CD4-positive, CD25-positive, alpha-beta regulatory T cell (primary cell): ENCODE measurements around the gene HEATR5A. TPM values are rescaled to one million over a fixed set of nuclear protein-coding genes. Genes with fewer than 3 reads are reported as not detected.

Experiments used
- ATAC-seq, 2 donors: fragments of 150-1000 bp; cut with Tn5 transposase; one replicate each; pipeline ENCODE4 v1.10.0; 2021; ENCODE audit warnings: low read depth in 2 of 2, moderate number of reproducible peaks in 2 of 2, moderate library complexity in 1 of 2
- DNase-seq, 3 donors: peaks; one replicate each; pipeline versions ENCODE4 v3.0.0 to v3.0.0-alpha.2; 2012 to 2022; ENCODE audit warnings: mixed read lengths in 1 of 3
- H3K27ac ChIP-seq: one replicate; pipeline ENCODE4 v1.7.0; 2013; ENCODE audit warnings: mild to moderate bottlenecking, low read length; ENCODE audit not compliant: insufficient read depth, poor library complexity, severe bottlenecking
- H3K27me3 ChIP-seq: one replicate; pipeline ENCODE4 v1.7.0; 2013; ENCODE audit warnings: low read length; ENCODE audit not compliant: control insufficient read depth, insufficient read depth
- H3K36me3 ChIP-seq: one replicate; pipeline ENCODE4 v1.7.0; 2013; ENCODE audit warnings: mild to moderate bottlenecking, low read length, moderate library complexity; ENCODE audit not compliant: control insufficient read depth, insufficient read depth
- H3K4me1 ChIP-seq: 2 replicates; pipeline ENCODE4 v1.7.0; 2013; ENCODE audit warnings: mild to moderate bottlenecking, low read length; ENCODE audit not compliant: insufficient read depth, control insufficient read depth, poor library complexity, severe bottlenecking
- H3K4me3 ChIP-seq: one replicate; pipeline ENCODE4 v1.7.0; 2013; ENCODE audit warnings: low read depth, mild to moderate bottlenecking, low read length, moderate library complexity
- H3K9me3 ChIP-seq, 2 experiments: 1 replicate in 1 of 2; 2 replicates in 1 of 2; pipeline ENCODE4 v1.7.0; 2013; ENCODE audit warnings: low read length in 2 of 2, mild to moderate bottlenecking in 1 of 2, moderate library complexity in 1 of 2; ENCODE audit not compliant: control insufficient read depth in 2 of 2
- H3K27ac Mint-ChIP-seq, 3 donors: one replicate each; pipeline ENCODE4 v1.8.0; 2020 to 2022; ENCODE audit warnings: mild to moderate bottlenecking in 3 of 3, mixed read lengths in 3 of 3, moderate library complexity in 2 of 3
- H3K27me3 Mint-ChIP-seq: one replicate; pipeline ENCODE4 v1.8.0; 2022; ENCODE audit warnings: mild to moderate bottlenecking, mixed read lengths
- H3K36me3 Mint-ChIP-seq: one replicate; pipeline ENCODE4 v1.8.0; 2020; ENCODE audit warnings: mixed read lengths
- H3K4me1 Mint-ChIP-seq, 4 donors: one replicate each; pipeline ENCODE4 v1.8.0; 2020 to 2022; ENCODE audit warnings: mixed read lengths in 4 of 4, mild to moderate bottlenecking in 1 of 4
- H3K4me3 Mint-ChIP-seq, 4 donors: one replicate each; pipeline ENCODE4 v1.8.0; 2020 to 2022; ENCODE audit warnings: mild to moderate bottlenecking in 4 of 4, mixed read lengths in 4 of 4, moderate library complexity in 3 of 4
- H3K9me3 Mint-ChIP-seq, 7 donors: one replicate each; pipeline ENCODE4 v1.8.0; 2020 to 2022; ENCODE audit warnings: mixed read lengths in 7 of 7, mild to moderate bottlenecking in 3 of 7, moderate library complexity in 2 of 7
- polyA plus RNA-seq, 4 donors: library from polyadenylated mRNA; unstranded; fragments of 300-500 nt; fragmentation: Illumina TruSeq; gene quantifications; one replicate each; pipeline ENCODE4 v1.2.3, GENCODE V29; 2021
- total RNA-seq: library from RNA; stranded (reverse); gene quantifications from one replicate; pipeline ENCODE4 v1.2.3, GENCODE V29; 2022

The HEATR5A gene
- total and polyA plus RNA-seq, 5 donors from 2014 or later, result 4.2 to 11.4 (median 6.1) TPM

- H3K27me3 Mint-ChIP-seq, result peaks cover 5% of the 10 kb centered on the region
- H3K4me3 Mint-ChIP-seq, result peak overlapping the region; percentile 89 to 100 (median 97)
These were observed 407 bp downstream of the HEATR5A start for GRCh38 chr14:31419967-31420318.

DNA sequence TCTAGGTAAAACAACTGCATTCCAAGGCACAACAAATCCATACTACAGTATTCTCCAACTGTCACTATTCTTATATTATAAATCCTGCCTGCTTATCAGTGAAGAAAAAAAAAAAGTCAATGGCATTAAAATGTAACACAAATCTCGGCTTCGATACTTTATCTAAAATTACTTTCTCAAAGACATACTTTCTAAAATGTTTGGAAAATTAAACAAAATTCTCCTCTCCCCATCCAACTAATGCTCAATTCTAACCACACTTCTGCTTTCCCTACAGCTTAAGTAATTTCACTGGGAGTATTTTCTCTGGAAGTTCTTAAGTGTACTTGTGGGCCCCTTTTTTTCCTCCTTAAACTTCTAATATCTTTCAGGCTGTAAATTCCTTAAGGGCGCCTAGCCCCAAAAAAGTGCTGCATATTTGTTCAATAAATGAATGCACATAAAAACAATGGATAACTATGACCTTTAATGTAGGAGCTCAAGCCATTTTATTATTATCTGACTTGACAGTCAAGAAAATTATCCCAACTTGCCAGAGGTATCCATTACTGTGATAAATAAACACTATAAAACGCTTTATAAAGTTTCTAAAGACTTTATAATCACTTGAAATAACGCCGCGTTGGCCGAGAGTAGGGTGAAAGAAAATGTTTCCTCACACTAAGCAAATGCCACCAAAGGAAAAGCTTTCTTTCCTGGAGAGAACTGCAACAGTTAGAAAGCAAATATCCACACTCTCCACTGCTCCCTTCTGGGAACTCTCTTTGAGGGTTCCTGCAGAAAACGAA lies 977 bp downstream of the HEATR5A start:
- H3K4me3 ChIP-seq, result peak overlapping the region; percentile 88

More at GRCh38 chr14:31419967-31420318, 407 bp downstream of the HEATR5A start:
- H3K4me1 ChIP-seq, result peaks cover 12% of the 10 kb centered on the region
- H3K4me1 Mint-ChIP-seq, result peaks cover 14 to 30% (median 24%) of the 10 kb centered on the region in 4 donors
- DNase-seq (peak in 1 of 3 donors; percentile 18), ATAC-seq (no peak)
- H3K27me3 ChIP-seq, result no peaks in the 10 kb centered on the region
- H3K27ac Mint-ChIP-seq, result peak overlapping the region; percentile 86 to 97 (median 93)
- no peaks in the 10 kb centered on the region for H3K36me3 Mint-ChIP-seq
- no peaks in the 10 kb centered on the region for H3K9me3 Mint-ChIP-seq
- no peaks in the 10 kb centered on the region for H3K36me3 ChIP-seq
- H3K27ac ChIP-seq, result peak overlapping the region; percentile 70
- H3K9me3 ChIP-seq, result no peaks in the 10 kb centered on the region
- H3K4me3 ChIP-seq, result peak overlapping the region; percentile 88

GRCh38 chr14:31418440-31418839 lies 1.9 kb downstream of the HEATR5A start:
- Histone ChIP-seq H3K27ac (no peak overlapping the region), H3K27me3 (no peaks in the 10 kb centered on the region), H3K9me3 (no peaks in the 10 kb centered on the region), H3K4me3 (no peak overlapping the region), H3K36me3 (no peaks in the 10 kb centered on the region), H3K4me1 (peaks cover 12% of the 10 kb centered on the region)
- Mint-ChIP-seq H3K4me3 (peak overlapping the region in 3 of 4 donors; percentile 6 to 63 (median 61)), H3K4me1 (peaks cover 23 to 41% (median 28%) of the 10 kb centered on the region in 4 donors), H3K36me3 (no peaks in the 10 kb centered on the region), H3K27ac (no peak overlapping the region), H3K27me3 (peaks cover 5% of the 10 kb centered on the region), H3K9me3 (no peaks in the 10 kb centered on the region)
- no peak for DNase-seq
- ATAC-seq, result no peak

More for the DNA sequence above, 977 bp downstream of the HEATR5A start:
- peak overlapping the region; percentile 89 to 100 (median 97) for H3K4me3 Mint-ChIP-seq
- Histone ChIP-seq H3K27me3 (no peaks in the 10 kb centered on the region), H3K27ac (no peak overlapping the region), H3K4me1 (peaks cover 12% of the 10 kb centered on the region), H3K36me3 (no peaks in the 10 kb centered on the region), H3K9me3 (no peaks in the 10 kb centered on the region)
- peaks cover 5% of the 10 kb centered on the region for H3K27me3 Mint-ChIP-seq
- H3K4me1 Mint-ChIP-seq, result peaks cover 18 to 34% (median 24%) of the 10 kb centered on the region in 4 donors
- H3K36me3 Mint-ChIP-seq, result no peaks in the 10 kb centered on the region
- H3K27ac Mint-ChIP-seq, result no peak overlapping the region
- no peak for ATAC-seq
- no peaks in the 10 kb centered on the region for H3K9me3 Mint-ChIP-seq
- DNase-seq, result no peak

DNA sequence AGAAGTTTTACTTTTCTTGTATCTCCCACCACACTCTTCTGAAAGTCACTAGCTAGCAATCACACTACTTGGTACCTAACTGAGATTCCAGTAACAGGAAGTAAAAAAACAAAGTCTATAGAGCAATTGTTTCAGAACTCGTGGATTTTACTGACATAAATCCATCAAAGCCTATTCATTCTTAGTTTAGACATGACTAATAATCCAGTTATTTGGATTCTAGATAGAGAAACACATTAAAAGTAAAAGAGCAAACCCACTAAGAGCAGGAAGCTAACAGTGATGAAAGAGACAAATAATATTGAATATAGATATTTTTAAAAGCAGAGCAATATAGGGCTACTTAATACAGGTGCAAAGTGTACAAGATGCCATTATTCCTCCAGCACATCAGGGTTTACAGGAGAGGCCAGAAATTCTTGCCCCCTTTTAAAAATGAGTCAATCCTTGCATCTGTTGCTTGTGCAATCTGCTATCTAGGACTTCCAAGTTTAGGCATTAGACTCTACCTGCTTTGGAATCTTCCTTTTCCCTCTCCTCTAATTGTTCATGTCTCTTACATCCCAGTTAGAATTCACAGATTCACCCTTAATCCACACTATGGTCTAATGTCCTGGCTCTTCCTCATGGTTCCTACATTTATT lies 6.0 kb downstream of the HEATR5A start:
- Histone ChIP-seq H3K27ac (no peak overlapping the region), H3K4me1 (peaks cover 4% of the 10 kb centered on the region), H3K9me3 (no peaks in the 10 kb centered on the region), H3K4me3 (no peak overlapping the region), H3K36me3 (no peaks in the 10 kb centered on the region), H3K27me3 (no peaks in the 10 kb centered on the region)
- ATAC-seq (no peak), DNase-seq (no peak)
- Mint-ChIP-seq H3K27ac (no peak overlapping the region), H3K36me3 (no peaks in the 10 kb centered on the region), H3K9me3 (no peaks in the 10 kb centered on the region), H3K4me3 (no peak overlapping the region), H3K27me3 (peaks cover 9% of the 10 kb centered on the region), H3K4me1 (peaks cover 18 to 28% (median 27%) of the 10 kb centered on the region in 4 donors)

DNA sequence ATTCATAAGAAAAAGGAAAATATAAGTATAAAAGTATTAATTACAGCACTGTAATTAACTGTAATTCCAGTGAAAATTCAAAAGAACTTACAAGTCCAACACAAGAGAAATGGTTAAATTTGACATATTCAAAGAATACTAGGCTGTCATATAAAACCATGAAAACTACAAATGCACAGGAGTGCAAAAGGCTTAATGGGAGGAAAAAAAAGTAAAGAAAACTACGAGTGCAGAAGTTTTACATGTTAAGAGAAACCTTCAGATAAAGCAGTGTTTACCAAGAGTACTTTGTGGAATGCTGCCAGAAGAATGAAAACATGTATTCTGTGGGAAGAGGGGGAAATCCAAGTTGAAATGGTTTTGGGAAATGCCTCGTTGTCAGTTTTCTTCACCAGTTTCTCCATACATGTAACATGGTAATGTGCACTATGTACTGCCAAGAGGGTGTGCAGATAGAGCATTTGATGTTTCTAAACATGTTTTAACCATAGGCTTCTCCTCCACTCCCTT lies 9.1 kb downstream of the HEATR5A start:
- Histone ChIP-seq H3K27ac (no peak overlapping the region), H3K27me3 (no peaks in the 10 kb centered on the region), H3K9me3 (no peaks in the 10 kb centered on the region), H3K4me3 (no peak overlapping the region), H3K36me3 (no peaks in the 10 kb centered on the region), H3K4me1 (no peaks in the 10 kb centered on the region)
- DNase-seq (no peak), ATAC-seq (no peak)
- Mint-ChIP-seq H3K4me1 (peaks cover 14 to 16% (median 15%) of the 10 kb centered on the region in 4 donors), H3K9me3 (no peaks in the 10 kb centered on the region), H3K27ac (no peak overlapping the region), H3K27me3 (peaks cover 5% of the 10 kb centered on the region), H3K36me3 (peaks cover 3% of the 10 kb centered on the region), H3K4me3 (no peak overlapping the region)

GRCh38 chr14:31410048-31410650 lies 10.2 kb downstream of the HEATR5A start:
- Histone ChIP-seq H3K4me3 (no peak overlapping the region), H3K27me3 (no peaks in the 10 kb centered on the region), H3K36me3 (no peaks in the 10 kb centered on the region), H3K4me1 (no peaks in the 10 kb centered on the region), H3K9me3 (no peaks in the 10 kb centered on the region), H3K27ac (no peak overlapping the region)
- DNase-seq, result no peak
- Mint-ChIP-seq H3K27me3 (peaks cover 5% of the 10 kb centered on the region), H3K4me3 (no peak overlapping the region), H3K36me3 (peaks cover 3% of the 10 kb centered on the region), H3K4me1 (peaks cover 13 to 22% (median 14%) of the 10 kb centered on the region in 4 donors), H3K9me3 (no peaks in the 10 kb centered on the region), H3K27ac (no peak overlapping the region)
- no peak for ATAC-seq

GRCh38 chr14:31408421-31408820 lies 11.9 kb downstream of the HEATR5A start:
- ATAC-seq (no peak), DNase-seq (no peak)
- H3K4me3 ChIP-seq, result no peak overlapping the region
- Mint-ChIP-seq H3K36me3 (peaks cover 3% of the 10 kb centered on the region), H3K4me3 (no peak overlapping the region), H3K27ac (peak overlapping the region in 1 of 3 donors; percentile 66), H3K9me3 (no peaks in the 10 kb centered on the region), H3K4me1 (peaks cover 2 to 14% (median 9%) of the 10 kb centered on the region in 4 donors), H3K27me3 (peaks cover 5% of the 10 kb centered on the region)
- no peaks in the 10 kb centered on the region for H3K27me3 ChIP-seq
- no peaks in the 10 kb centered on the region for H3K9me3 ChIP-seq
- no peak overlapping the region for H3K27ac ChIP-seq
- H3K4me1 ChIP-seq, result no peaks in the 10 kb centered on the region
- H3K36me3 ChIP-seq, result no peaks in the 10 kb centered on the region
